Chondrocyte (in vitro differentiated cells): ENCODE results near the gene KATNBL1. TPM values are rescaled to one million over a fixed set of nuclear protein-coding genes. Genes with fewer than 3 reads are reported as not detected.

Experiments used
- DNase-seq: peaks from one replicate; pipeline ENCODE4 v3.0.0; 2021; ENCODE audit warnings: mixed read lengths, low spot score
- H3K27ac Mint-ChIP-seq: one replicate; pipeline ENCODE4 v1.8.0; 2021; ENCODE audit warnings: mild to moderate bottlenecking, moderate library complexity, mixed read lengths; ENCODE audit not compliant: unreplicated experiment
- H3K27me3 Mint-ChIP-seq: 2 replicates; pipeline ENCODE4 v1.8.0; 2021; ENCODE audit warnings: low read depth, mixed read lengths
- H3K36me3 Mint-ChIP-seq: 2 replicates; pipeline ENCODE4 v1.8.0; 2021; ENCODE audit warnings: low read depth, mixed read lengths
- H3K4me1 Mint-ChIP-seq: 2 replicates; pipeline ENCODE4 v1.8.0; 2021; ENCODE audit warnings: low read depth, mild to moderate bottlenecking, mixed read lengths
- H3K4me3 Mint-ChIP-seq: one replicate; pipeline ENCODE4 v1.8.0; 2021; ENCODE audit warnings: mild to moderate bottlenecking, moderate library complexity, mixed read lengths; ENCODE audit not compliant: unreplicated experiment
- H3K9me3 Mint-ChIP-seq: 2 replicates; pipeline ENCODE4 v1.8.0; 2021; ENCODE audit warnings: low read depth, mixed read lengths
- total RNA-seq: library from RNA; stranded (reverse); gene quantifications from 3 replicates; pipeline ENCODE4 v1.2.1, GENCODE V29; 2021
- TF ChIP-seq, protein P1 (sequence below): fragments of 200-600 bp; sonication (generic); IDR thresholded peaks from 2 replicates; pipeline ENCODE4 v1.5.0; 2021; ENCODE audit warnings: antibody characterized with exemption, mild to moderate bottlenecking, moderate library complexity

KATNBL1 gene
- total RNA-seq, 1 donor from 2014 or later, result 42.0 TPM

DNA sequence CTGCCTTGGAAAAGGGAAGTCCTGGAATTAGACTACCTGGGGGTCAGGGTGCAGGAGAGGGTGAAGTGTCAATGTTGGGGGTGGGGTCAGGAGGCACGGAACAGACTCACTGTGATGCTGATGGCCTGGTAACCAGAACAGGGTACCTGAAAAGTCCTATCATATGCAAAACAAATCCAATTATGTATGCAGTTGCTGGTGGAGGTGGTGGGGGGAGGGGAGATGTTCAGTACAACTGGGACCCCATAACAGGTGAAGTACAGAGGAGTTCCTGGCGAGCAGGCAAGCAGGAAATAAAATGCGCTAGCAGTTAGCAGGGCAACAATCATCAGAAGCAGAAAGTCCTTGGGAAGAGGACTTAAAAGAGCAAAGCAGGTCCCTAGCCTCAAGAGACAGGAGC is 4.2 kb upstream of the KATNBL1 start:
- no peak overlapping the region for H3K4me3 Mint-ChIP-seq
- H3K27ac Mint-ChIP-seq, result no peak overlapping the region
- no peaks in the 10 kb centered on the region for H3K27me3 Mint-ChIP-seq
- no peaks in the 10 kb centered on the region for H3K36me3 Mint-ChIP-seq
- DNase-seq, result no peak
- peaks cover 5% of the 10 kb centered on the region for H3K4me1 Mint-ChIP-seq
- TF ChIP-seq, protein P1, sequence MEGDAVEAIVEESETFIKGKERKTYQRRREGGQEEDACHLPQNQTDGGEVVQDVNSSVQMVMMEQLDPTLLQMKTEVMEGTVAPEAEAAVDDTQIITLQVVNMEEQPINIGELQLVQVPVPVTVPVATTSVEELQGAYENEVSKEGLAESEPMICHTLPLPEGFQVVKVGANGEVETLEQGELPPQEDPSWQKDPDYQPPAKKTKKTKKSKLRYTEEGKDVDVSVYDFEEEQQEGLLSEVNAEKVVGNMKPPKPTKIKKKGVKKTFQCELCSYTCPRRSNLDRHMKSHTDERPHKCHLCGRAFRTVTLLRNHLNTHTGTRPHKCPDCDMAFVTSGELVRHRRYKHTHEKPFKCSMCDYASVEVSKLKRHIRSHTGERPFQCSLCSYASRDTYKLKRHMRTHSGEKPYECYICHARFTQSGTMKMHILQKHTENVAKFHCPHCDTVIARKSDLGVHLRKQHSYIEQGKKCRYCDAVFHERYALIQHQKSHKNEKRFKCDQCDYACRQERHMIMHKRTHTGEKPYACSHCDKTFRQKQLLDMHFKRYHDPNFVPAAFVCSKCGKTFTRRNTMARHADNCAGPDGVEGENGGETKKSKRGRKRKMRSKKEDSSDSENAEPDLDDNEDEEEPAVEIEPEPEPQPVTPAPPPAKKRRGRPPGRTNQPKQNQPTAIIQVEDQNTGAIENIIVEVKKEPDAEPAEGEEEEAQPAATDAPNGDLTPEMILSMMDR, result no peak
- no peaks in the 10 kb centered on the region for H3K9me3 Mint-ChIP-seq

- Mint-ChIP-seq H3K27ac (no peak overlapping the region), H3K36me3 (no peaks in the 10 kb centered on the region), H3K9me3 (no peaks in the 10 kb centered on the region), H3K27me3 (no peaks in the 10 kb centered on the region), H3K4me3 (no peak overlapping the region), H3K4me1 (peaks cover 9% of the 10 kb centered on the region)
- no peak for DNase-seq
- TF ChIP-seq, protein P1, result no peak
These were observed 3.8 kb upstream of the KATNBL1 start for GRCh38 chr15:34213690-34214089.

- no peak overlapping the region for H3K4me3 Mint-ChIP-seq
- H3K36me3 Mint-ChIP-seq, result peaks cover 2% of the 10 kb centered on the region
- no peak overlapping the region for H3K27ac Mint-ChIP-seq
- DNase-seq, result no peak
- no peaks in the 10 kb centered on the region for H3K27me3 Mint-ChIP-seq
- no peaks in the 10 kb centered on the region for H3K9me3 Mint-ChIP-seq
- peaks cover 27% of the 10 kb centered on the region for H3K4me1 Mint-ChIP-seq
- TF ChIP-seq, protein P1, result no peak
These were observed 3.9 kb downstream of the KATNBL1 start for GRCh38 chr15:34206011-34206410.

- H3K27me3 Mint-ChIP-seq, result no peaks in the 10 kb centered on the region
- DNase-seq, result no peak
- H3K9me3 Mint-ChIP-seq, result peaks cover 4% of the 10 kb centered on the region
- TF ChIP-seq, protein P1, result no peak
- H3K36me3 Mint-ChIP-seq, result peaks cover 6% of the 10 kb centered on the region
- H3K4me3 Mint-ChIP-seq, result no peak overlapping the region
- no peak overlapping the region for H3K27ac Mint-ChIP-seq
- H3K4me1 Mint-ChIP-seq, result peaks cover 32% of the 10 kb centered on the region
These were observed 6.0 kb downstream of the KATNBL1 start for GRCh38 chr15:34203936-34204335.

DNA sequence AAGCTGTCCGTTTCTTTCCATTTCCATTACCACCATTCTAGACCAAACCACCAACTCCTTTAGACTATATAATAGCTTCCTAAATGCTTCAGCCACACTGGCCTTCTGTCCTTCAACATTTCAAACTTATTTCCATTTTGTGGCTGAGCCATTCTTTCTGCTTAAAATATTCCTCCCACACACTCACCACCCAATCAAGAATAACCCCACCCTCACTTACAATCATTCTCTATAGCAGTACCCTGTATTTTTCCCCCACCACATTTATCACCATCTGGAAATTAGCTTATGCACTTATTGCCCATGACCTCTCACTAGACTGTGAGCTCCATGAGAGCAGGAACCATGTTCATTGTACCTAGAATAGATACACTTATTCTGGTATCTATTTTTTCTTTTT is 6.6 kb downstream of the KATNBL1 start:
- H3K4me1 Mint-ChIP-seq, result peaks cover 29% of the 10 kb centered on the region
- DNase-seq, result no peak
- no peak overlapping the region for H3K27ac Mint-ChIP-seq
- H3K9me3 Mint-ChIP-seq, result peaks cover 4% of the 10 kb centered on the region
- H3K27me3 Mint-ChIP-seq, result no peaks in the 10 kb centered on the region
- H3K4me3 Mint-ChIP-seq, result no peak overlapping the region
- TF ChIP-seq, protein P1, result no peak
- peaks cover 6% of the 10 kb centered on the region for H3K36me3 Mint-ChIP-seq
